A549 treated with Mapracorat at 1 μM for 4 hours (cell line): ENCODE measurements around the gene SPHK2. TPM values are rescaled to one million over a fixed set of nuclear protein-coding genes. Genes with fewer than 3 reads are reported as not detected.

Experiments
- total RNA-seq: library from RNA; stranded (reverse); fragments of 200-300 nt; extraction: Qiagen RNA extraction; gene quantifications from 5 replicates; pipeline ENCODE4 v1.2.3, GENCODE V29; 2022

SPHK2 gene
- total RNA-seq = 10.0 to 16.5 TPM (median 13.6 TPM) in 5 replicates

GRCh38 chr19:48618916-48619691, at the start of gene SPHK2, which contains the start of gene RPL18:
SPHK2 (plus strand) TSS chr19:48619506; CDS start chr19:48620515, 1,009 bp downstream.
RPL18 (minus strand) TSS chr19:48619178; CDS start chr19:48619143, 35 bp downstream.

GRCh38 chr19:48606463-48607358, 12.6 kb upstream of the SPHK2 start, which contains the start of gene SPACA4:
SPACA4 (plus strand) TSS chr19:48606742; CDS start chr19:48606979, 237 bp downstream.

GRCh38 chr19:48614436-48615230, 4.7 kb upstream of the SPHK2 start, which contains the start of gene FAM83E:
FAM83E (minus strand) TSS chr19:48615076; CDS start chr19:48613372, 1,704 bp downstream.

GRCh38 chr19:48636859-48637448, 17.6 kb downstream of the SPHK2 start, which contains the start of gene DBP:
DBP (minus strand) TSS chr19:48637379; CDS start chr19:48636994, 385 bp downstream.

GRCh38 chr19:48646001-48646721, 26.9 kb downstream of the SPHK2 start, which contains the start of gene CA11:
CA11 (minus strand) TSS chr19:48646187; CDS start chr19:48645632, 555 bp downstream.

GRCh38 chr19:48672994-48673393, 53.7 kb downstream of the SPHK2 start, which contains the start of gene NTN5:
NTN5 (minus strand) TSS chr19:48673017; CDS start chr19:48670986, 2,031 bp downstream.

Other genes with a start within 250 kb of the SPHK2 start
- 356 to 429 TPM (median 400 TPM) in 5 replicates for gene KDELR1, start 228.0 kb upstream of the SPHK2 start, total RNA-seq
- gene GRIN2D, start 225.8 kb upstream of the SPHK2 start, total RNA-seq = 5.5 to 9.7 TPM (median 8.9 TPM) in 5 replicates
- 97.2 to 126 TPM (median 111 TPM) in 5 replicates for gene GRWD1, start 173.5 kb upstream of the SPHK2 start, total RNA-seq
- gene KCNJ14, start 163.9 kb upstream of the SPHK2 start, total RNA-seq = 0.77 to 2.1 TPM (median 1.1 TPM) in 5 replicates
- gene CYTH2, start 150.1 kb upstream of the SPHK2 start, total RNA-seq = 55.3 to 69.3 TPM (median 62.3 TPM) in 5 replicates
- 2.1 to 5.4 TPM (median 4.9 TPM) in 5 replicates for gene LMTK3, start 107.7 kb upstream of the SPHK2 start, total RNA-seq
- 14.1 to 18.6 TPM (median 16.0 TPM) in 5 replicates for gene SULT2B1, start 67.3 kb upstream of the SPHK2 start, total RNA-seq
- not detected in 5 replicates for gene SPACA4, start 12.8 kb upstream of the SPHK2 start, total RNA-seq
- gene FAM83E, start 4.4 kb upstream of the SPHK2 start, total RNA-seq = 0.14 to 0.42 TPM (median 0.22 TPM) in 5 replicates
- gene RPL18, start 328 bp upstream of the SPHK2 start, total RNA-seq = 3,098 to 3,568 TPM (median 3,229 TPM) in 5 replicates
- gene DBP, start 17.9 kb downstream of the SPHK2 start, total RNA-seq = 1.0 to 2.9 TPM (median 2.5 TPM) in 5 replicates
- gene CA11, start 26.7 kb downstream of the SPHK2 start, total RNA-seq = 7.9 to 13.4 TPM (median 9.7 TPM) in 5 replicates
- 0.07 to 0.19 TPM (median 0.10 TPM) in 4 of 5 replicates, not detected in the other for gene NTN5, start 53.5 kb downstream of the SPHK2 start, total RNA-seq
- gene FUT2, start 76.5 kb downstream of the SPHK2 start, total RNA-seq = not detected in 5 replicates
- 0.18 to 0.42 TPM (median 0.34 TPM) in 5 replicates for gene MAMSTR, start 100.2 kb downstream of the SPHK2 start, total RNA-seq
- 0.43 to 0.82 TPM (median 0.59 TPM) in 5 replicates for gene RASIP1, start 121.1 kb downstream of the SPHK2 start, total RNA-seq
- not detected in 5 replicates for gene IZUMO1, start 127.4 kb downstream of the SPHK2 start, total RNA-seq
- gene FUT1, start 133.1 kb downstream of the SPHK2 start, total RNA-seq = 0.04 to 0.10 TPM (median 0.05 TPM) in 5 replicates
- not detected in 5 replicates for gene FGF21, start 136.0 kb downstream of the SPHK2 start, total RNA-seq
- 51.8 to 64.0 TPM (median 60.0 TPM) in 5 replicates for gene BCAT2, start 191.5 kb downstream of the SPHK2 start, total RNA-seq
- 12.3 to 15.1 TPM (median 12.8 TPM) in 5 replicates for gene HSD17B14, start 217.0 kb downstream of the SPHK2 start, total RNA-seq
- 1.2 to 2.0 TPM (median 1.8 TPM) in 5 replicates for gene PLEKHA4, start 249.1 kb downstream of the SPHK2 start, total RNA-seq